Measurements from ENCODE around the gene SLC13A4.
"Not testable (repeated sequence)": the region's sequence is repeated elsewhere in the genome, so short reads cannot be mapped to it uniquely, and the experiment has no call there.

SLC13A4 gene, protein sequence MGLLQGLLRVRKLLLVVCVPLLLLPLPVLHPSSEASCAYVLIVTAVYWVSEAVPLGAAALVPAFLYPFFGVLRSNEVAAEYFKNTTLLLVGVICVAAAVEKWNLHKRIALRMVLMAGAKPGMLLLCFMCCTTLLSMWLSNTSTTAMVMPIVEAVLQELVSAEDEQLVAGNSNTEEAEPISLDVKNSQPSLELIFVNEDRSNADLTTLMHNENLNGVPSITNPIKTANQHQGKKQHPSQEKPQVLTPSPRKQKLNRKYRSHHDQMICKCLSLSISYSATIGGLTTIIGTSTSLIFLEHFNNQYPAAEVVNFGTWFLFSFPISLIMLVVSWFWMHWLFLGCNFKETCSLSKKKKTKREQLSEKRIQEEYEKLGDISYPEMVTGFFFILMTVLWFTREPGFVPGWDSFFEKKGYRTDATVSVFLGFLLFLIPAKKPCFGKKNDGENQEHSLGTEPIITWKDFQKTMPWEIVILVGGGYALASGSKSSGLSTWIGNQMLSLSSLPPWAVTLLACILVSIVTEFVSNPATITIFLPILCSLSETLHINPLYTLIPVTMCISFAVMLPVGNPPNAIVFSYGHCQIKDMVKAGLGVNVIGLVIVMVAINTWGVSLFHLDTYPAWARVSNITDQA

DNA sequence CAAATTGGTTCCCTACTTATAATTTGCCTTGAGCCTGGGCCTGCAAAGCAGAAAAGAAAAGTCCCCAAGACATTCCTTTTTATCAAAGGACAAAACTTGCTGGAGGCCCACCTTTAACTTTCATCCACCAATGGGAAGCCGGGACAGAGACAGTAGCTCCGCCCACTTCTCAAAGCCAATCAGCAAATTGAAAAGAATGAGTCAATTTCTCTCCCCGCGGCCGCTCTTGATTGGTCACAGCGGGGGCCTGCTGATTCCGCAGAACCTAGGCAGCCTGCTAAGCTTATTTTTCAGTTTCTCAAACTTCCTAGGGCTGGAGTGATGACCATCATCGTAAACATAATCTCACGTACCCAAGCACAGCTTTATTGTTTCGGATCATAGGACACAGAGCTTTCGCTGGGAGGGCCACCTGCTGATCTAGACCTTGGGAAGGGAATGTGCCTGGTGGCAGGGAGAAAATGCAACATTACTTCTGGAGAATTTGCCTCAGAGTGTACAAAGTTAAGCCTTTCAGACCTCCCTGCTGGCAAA lies at the start of gene SLC13A4:
Gene SLC13A4, minus strand, starts transcription at position 51 of the 534 bp plus-strand sequence. CDS start 690 bp downstream, outside the sequence.
- DNase-seq = no peak

- not testable (repeated sequence) for DNase-seq
Measured at GRCh38 chr7:135775915-135776314, 47.9 kb upstream of the SLC13A4 start.

- no peak for DNase-seq
Measured at GRCh38 chr7:135775230-135775629, 47.2 kb upstream of the SLC13A4 start.

- no peak for DNase-seq
Measured at GRCh38 chr7:135774284-135774683, 46.3 kb upstream of the SLC13A4 start.

GRCh38 chr7:135773464-135773863 lies 45.5 kb upstream of the SLC13A4 start:
- no peak for DNase-seq

- no peak for DNase-seq
Measured at GRCh38 chr7:135772639-135773222, 44.7 kb upstream of the SLC13A4 start.

GRCh38 chr7:135771961-135772638 lies 44.1 kb upstream of the SLC13A4 start:
- no peak for DNase-seq

DNA sequence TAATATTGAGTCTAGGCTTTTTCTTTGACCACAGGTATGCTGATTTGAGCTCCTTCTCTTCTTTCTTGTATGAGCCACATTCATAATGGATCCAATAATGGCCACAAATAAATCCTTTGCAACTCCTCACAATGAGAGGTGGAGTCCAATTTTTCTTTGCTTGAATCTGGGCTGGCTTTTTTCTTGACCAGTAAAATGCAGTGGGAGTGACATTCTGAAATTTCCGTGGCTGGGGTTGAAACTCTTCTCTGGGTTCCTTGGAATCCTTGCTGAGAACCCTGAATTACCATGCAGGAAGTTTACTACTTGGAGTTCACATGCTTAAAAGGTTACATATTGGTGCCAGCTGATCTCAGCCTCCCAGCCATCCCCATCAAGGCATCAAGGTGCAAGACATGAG lies 43.1 kb upstream of the SLC13A4 start:
- no peak for DNase-seq

DNA sequence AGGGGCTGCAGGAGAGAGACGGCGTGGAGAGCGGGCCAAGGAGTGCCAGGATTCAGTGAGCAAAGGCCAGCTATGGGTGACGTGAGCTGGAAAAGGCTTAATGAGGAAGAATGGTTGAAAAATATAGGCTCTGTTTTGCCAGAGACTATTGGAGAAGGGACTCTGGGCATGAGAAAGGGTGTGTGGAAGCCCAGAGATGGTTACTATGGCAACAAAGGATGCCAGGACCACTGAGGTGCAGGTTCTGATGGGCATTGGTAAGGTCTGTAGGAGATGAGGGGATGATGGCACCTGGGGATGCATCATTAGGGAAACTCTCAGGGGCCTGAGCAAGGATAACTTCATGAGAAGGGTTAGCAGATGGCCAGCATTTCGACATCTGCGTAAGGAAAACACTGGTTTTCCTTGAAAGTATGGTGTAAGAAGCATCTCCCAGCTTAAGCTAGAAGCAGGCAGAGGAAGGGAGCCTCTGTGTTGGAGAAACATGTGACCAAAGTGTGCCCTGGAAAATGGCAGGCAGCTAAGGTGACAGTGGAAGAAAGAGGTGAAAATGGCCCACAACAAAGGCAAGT lies 42.2 kb upstream of the SLC13A4 start:
- no peak for DNase-seq

DNA sequence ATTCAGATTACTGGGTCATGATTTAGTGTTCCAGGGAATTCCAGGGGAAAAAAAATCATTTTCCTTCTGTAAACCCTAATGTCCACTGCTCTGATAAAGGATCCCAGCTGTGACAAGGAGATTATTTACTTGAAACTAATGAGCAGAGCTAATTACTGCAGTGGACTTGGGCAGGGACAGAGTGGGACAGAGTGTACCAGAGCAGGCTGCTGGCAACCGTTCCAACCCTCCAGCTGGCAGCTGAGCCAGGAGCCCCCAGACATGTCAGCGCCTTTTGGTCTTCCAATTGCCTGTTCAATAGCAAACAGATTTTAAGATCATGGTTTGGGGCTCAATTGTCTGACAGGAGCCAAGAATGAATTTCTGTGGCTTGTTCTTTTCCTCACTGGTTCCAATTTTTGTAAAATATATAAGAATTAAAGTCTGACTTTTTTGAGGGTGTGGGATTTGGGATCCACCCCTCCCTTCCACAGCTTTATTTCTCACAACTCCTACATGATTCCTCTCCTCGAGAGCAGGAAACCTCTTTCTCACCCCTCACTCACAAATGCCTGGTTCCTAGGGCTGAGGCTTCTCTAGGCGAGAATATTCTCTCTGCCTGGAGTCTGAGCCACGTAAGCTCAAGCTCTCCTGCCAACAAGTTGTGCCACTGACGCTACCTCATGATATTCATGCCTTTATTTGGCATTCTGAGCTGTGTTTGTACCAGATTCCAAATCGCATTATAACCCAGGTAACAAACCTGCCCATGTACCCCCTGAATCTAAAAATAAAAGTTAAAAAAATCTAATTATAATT lies 41.2 kb upstream of the SLC13A4 start:
- no peak for DNase-seq

DNA sequence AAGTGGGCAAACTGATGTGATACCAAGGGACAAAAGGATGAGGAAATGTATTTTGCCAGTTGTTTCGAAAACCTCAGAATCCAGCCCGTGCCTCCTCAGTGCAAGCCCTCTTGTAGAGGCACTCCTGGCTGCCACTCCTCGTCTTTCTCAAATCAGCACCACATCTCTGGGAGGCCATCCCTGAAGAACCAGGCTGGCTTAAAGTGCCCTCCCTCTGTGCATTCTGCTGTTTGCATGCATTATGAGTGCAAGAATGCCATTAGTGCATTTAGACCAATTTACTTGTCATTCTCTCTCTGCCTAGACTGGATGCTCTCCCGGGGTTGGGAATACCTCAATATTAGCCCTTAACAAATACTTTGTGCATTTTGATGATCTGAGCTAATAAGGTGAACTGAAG lies 40.5 kb upstream of the SLC13A4 start:
- DNase-seq = no peak

- DNase-seq = no peak
Measured at GRCh38 chr7:135768064-135768463, 40.1 kb upstream of the SLC13A4 start.

DNA sequence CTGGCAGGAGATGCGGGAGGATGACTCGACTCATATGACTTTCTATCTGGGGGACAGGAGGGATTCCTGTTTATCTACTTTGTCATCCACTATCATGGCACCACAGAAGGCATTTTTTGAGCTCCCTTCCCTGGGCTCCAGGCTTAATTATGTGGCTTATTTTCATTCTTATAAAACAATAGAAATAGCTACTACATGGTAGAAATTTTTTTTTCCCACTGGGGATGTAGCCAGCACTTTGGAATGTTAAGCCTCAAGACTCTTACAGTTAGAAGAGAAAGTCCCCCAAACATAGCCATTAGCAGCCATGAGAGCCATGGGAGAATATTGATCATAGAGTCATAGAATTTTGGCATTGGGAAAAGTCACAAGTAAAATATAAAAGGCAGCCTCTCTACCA lies 35.3 kb upstream of the SLC13A4 start:
- DNase-seq = no peak

DNA sequence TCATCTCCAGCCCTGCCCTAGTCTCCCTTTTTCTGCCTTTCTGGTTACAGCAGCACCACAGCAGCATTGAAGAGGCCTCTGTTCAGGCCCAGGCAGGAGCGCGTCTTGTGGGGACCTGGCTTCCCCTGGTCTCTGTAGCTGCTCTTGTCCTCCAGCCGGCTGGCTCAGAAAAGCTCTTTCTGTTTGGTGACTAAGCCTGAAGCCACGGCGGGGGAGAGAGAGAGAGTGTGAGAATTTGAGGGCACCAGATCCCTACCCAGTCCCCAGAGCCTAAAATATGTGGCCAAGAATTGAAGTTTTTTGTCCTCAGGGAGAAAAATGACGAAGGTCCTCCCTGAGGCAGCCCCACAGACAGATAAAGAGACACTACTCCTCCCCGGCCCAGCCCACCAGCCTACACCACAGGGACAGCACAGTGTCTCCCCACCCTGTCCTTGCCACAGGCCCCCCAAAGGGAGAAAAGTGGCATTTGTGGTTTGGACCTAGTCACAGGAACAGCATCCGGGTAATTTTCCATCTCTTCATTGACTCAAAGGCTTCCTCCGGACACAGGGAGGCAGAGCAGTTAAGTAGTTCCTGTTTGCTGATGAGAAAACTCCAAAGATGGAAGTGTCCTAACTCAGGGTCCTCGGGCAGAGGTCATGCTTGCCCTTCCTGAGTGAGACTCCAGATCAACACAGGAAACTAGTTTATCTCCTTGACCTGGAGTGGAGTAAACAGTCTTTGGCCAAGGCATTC lies 33.9 kb upstream of the SLC13A4 start:
- DNase-seq = no peak

DNA sequence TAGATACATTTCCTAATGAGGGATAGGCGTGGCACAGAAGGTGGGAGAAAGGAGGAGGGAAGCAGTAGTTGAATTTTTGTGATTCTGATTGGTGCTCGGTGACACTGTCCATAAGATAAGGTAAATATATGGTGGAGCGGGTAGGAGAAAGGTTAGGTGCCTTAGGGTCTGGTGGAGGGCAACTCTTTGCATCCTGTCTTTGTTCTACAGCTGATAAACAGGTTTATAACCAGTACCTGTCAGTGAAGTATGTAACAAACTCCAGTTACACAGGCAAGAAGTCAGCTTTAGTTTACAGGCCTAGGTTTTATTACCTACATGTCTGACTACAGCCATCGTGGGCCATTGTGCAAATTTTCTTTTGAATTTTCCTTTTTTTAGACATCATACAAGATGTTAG lies 31.5 kb upstream of the SLC13A4 start:
- no peak for DNase-seq

GRCh38 chr7:135758531-135758932 lies 30.5 kb upstream of the SLC13A4 start:
- no peak for DNase-seq

DNA sequence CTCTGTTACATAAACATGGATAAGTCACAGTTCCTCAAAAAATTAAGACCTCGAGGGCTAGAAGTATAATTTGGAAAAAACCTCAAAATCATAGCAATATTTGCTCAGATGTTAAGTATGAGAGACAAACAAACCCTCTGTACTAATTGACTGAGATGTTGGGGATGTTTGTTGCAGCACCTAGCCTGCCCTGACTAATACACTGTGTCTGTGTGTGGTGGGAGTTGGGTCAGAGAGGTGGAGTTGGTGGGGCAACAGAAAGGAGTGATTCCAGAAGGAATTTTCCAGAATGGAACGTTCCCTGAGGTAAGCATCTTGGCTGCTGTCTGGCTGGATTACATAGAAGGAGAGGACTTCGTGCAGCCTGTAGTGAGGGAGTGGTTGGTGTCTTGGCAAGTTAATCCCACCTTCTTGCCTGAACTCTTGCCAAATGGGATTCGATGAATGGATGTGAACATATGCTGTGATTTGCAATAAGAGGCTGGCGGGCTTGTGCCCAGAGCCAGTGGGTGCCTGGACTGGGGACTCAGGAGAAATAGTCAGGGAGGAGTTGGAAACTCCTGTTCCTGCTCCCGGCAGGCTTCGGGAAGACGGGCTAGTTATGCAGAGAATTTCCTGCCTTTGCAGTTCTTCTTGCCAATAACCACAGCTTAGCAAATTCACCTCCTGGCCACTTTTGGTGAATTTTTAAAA lies 29.9 kb upstream of the SLC13A4 start:
- no peak for DNase-seq

- no peak for DNase-seq
Measured at GRCh38 chr7:135756191-135756590, 28.2 kb upstream of the SLC13A4 start.

GRCh38 chr7:135755351-135755753 lies 27.4 kb upstream of the SLC13A4 start:
- DNase-seq = no peak

DNA sequence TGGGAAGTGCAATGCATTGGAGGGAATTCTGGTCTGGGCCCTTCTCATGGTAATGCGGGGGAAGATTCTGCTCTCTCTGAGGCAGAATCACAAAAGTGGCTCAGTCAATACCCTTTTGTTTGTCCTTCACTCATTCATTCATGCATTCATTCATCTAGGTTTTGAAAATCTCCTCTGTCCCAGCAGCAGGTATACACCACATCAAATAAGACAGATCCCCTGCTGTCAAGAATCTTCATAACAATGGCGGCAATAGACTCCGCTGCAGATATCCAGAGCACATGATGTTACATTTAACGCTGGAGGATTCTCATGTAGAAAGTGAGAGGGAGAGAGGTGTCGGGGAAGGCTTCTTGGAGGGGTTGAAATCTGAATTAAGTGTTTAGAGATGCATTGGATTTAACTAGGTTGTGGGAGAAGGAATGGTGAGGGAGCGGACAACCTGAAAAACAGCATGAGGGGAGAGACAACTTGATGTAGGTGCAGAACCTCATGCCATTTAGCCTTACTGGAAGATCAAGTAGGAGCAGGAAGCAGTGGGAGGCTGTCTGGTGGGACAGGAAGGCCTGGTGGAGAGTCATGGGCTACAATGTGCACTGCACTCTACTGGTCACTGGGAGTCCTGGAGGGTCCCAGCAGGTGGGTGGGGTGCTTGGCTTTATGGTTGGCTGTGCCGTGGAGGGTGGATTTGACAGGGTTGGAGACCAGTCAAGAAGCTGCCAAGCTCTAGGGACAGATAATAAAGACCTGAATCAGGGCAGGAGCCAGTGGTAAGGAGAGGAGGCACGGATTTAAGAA lies 25.8 kb upstream of the SLC13A4 start:
- no peak for DNase-seq
